Panc1 (cell line): ENCODE results near the gene CHPT1. TPM values are rescaled to one million over a fixed set of nuclear protein-coding genes. Genes with fewer than 3 reads are reported as not detected.

Experiments used
- ATAC-seq: fragments of 200-7000 bp; cut with Tn5 transposase; 2 replicates; pipeline ENCODE4 v1.9.1; 2020; ENCODE audit warnings: mild to moderate bottlenecking, moderate library complexity
- BruUV-seq: library from RNA; stranded (reverse); fragments of 400-500 nt; replicated peaks from 2 replicates; lab custom pipeline; 2021; lab: Mats Ljungman, UMichigan
- CTCF ChIA-PET: fragments of 300-600 bp; sonication (Branson Sonifier 250); formaldehyde crosslinking; loops from one replicate; lab custom pipeline; 2022; ENCODE audit warnings: antibody characterized with exemption; lab: Charles Lee
- POLR2A ChIA-PET: fragments of 300-600 bp; sonication (Branson Sonifier 250); formaldehyde crosslinking; loops from one replicate; lab custom pipeline; 2022; ENCODE audit warnings: antibody characterized with exemption; lab: Charles Lee
- DNase-seq: peaks from one replicate; pipeline ENCODE4 v3.0.0-alpha.2; 2010; ENCODE audit warnings: low read depth, low spot score
- H3K27ac ChIP-seq: 2 replicates; pipeline ENCODE4 v1.5.1; 2011; ENCODE audit warnings: mild to moderate bottlenecking, low read length, inconsistent platforms
- H3K27me3 ChIP-seq: fragments of 200-500 bp; sonication (Bioruptor generic); 2 replicates; pipeline ENCODE4 v1.6.0; 2014; ENCODE audit warnings: low read length, inconsistent platforms; ENCODE audit not compliant: control insufficient read depth, insufficient read depth
- H3K36me3 ChIP-seq: fragments of 200-500 bp; sonication (Bioruptor generic); 2 replicates; pipeline ENCODE4 v1.5.1; 2014; ENCODE audit warnings: inconsistent platforms, mild to moderate bottlenecking, low read length, moderate library complexity; ENCODE audit not compliant: control insufficient read depth, insufficient read depth
- H3K4me1 ChIP-seq: 2 replicates; pipeline ENCODE4 v1.5.1; 2011; ENCODE audit warnings: inconsistent platforms, mild to moderate bottlenecking, low read length, moderate library complexity; ENCODE audit not compliant: control insufficient read depth, insufficient read depth
- H3K4me3 ChIP-seq, 2 experiments: 2 replicates each; pipeline ENCODE4 v1.5.1; 2011 to 2012; ENCODE audit warnings: low read depth in 2 of 2, low read length in 2 of 2, mild to moderate bottlenecking in 2 of 2, inconsistent platforms in 1 of 2, moderate library complexity in 1 of 2
- H3K9me3 ChIP-seq: fragments of 200-500 bp; sonication (Bioruptor generic); 2 replicates; pipeline ENCODE4 v1.5.1; 2014; ENCODE audit warnings: low read depth, mild to moderate bottlenecking, inconsistent platforms, low read length, moderate library complexity; ENCODE audit not compliant: control insufficient read depth, insufficient read depth
- POLR2AphosphoS5 ChIP-seq: IDR thresholded peaks from 2 replicates; pipeline ENCODE4 v1.6.1; 2012; ENCODE audit warnings: mild to moderate bottlenecking, low read depth, low read length, moderate library complexity
- REST ChIP-seq, 2 experiments: IDR thresholded peaks; 2 replicates each; pipeline ENCODE4 v1.6.1; 2011 to 2012; ENCODE audit warnings: low read depth in 2 of 2, control low read depth in 1 of 2, low read length in 1 of 2, mild to moderate bottlenecking in 1 of 2, moderate library complexity in 1 of 2; ENCODE audit not compliant: insufficient read depth in 1 of 2
- SIN3A ChIP-seq: IDR thresholded peaks from 2 replicates; pipeline ENCODE4 v1.6.1; 2012; ENCODE audit warnings: low read depth, mild to moderate bottlenecking, low read length, moderate library complexity, borderline replicate concordance; ENCODE audit not compliant: insufficient read depth
- TCF7L2 ChIP-seq: IDR thresholded peaks from 2 replicates; pipeline ENCODE4 v1.6.1; 2011; ENCODE audit warnings: mild to moderate bottlenecking, low read depth, low read length, inconsistent platforms
- in situ Hi-C: cut with HindIII; loops from 2 replicates; pipeline ENCODE4 v1.10.0; 2016; ENCODE audit warnings: low sequenced_read_pairs, low pct_unique_long_range_greater_than_20kb
- intact Hi-C: fragments of 100-400 bp; cut with micrococcal nuclease; formaldehyde crosslinking; loops from one replicate; pipeline ENCODE4 v1.10.0; 2022; ENCODE audit not compliant: unreplicated experiment
- total RNA-seq: library from RNA; stranded (reverse); gene quantifications from one replicate; pipeline ENCODE4 v1.2.1, GENCODE V29; 2021; ENCODE audit not compliant: unreplicated experiment
- TF ChIP-seq, protein P1 (sequence below): fragments of 450-650 bp; IDR thresholded peaks from 2 replicates; pipeline ENCODE4 v1.5.1; 2017; ENCODE audit warnings: mild to moderate bottlenecking

The CHPT1 gene
- total RNA-seq, 1 experiment from 2014 or later, result 78.3 TPM

DNA sequence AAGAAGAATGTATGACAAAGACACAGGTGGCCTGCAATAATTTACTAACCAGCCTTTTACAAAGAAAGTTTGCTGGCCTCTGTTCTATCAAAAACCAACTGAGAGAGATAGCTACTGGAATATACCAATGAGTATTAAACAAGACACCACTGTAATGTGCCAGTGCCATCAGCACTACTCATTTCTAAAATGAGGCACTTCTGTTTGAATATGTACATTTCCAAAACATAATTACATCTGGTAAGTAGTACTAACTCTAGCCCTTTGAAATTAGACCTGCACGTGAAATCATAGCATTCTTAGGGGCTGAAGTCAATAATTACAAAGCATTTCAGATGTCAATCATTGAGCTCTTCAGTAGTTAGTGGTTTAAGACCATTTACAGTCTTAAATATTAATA, 48.8 kb downstream of the CHPT1 start:
- CTCF ChIA-PET, result no interaction called here
- TF ChIP-seq REST (IDR thresholded peaks at IDR 0.05; ENCODE audit: insufficient read depth in 1 of 2, low read depth in 2 of 2, low read length in 1 of 2), result no peak
- DNase-seq, result no peak

GRCh38 chr12:101746661-101747060, 49.2 kb downstream of the CHPT1 start:
- DNase-seq (no peak), ATAC-seq (no peak)
- no peaks in the 10 kb centered on the region for H3K4me1 ChIP-seq
- intact Hi-C loops, result no loop called here
- H3K36me3 ChIP-seq, result no peaks in the 10 kb centered on the region; the same call in 1 of the 2 replicates
- TF ChIP-seq, protein P1, sequence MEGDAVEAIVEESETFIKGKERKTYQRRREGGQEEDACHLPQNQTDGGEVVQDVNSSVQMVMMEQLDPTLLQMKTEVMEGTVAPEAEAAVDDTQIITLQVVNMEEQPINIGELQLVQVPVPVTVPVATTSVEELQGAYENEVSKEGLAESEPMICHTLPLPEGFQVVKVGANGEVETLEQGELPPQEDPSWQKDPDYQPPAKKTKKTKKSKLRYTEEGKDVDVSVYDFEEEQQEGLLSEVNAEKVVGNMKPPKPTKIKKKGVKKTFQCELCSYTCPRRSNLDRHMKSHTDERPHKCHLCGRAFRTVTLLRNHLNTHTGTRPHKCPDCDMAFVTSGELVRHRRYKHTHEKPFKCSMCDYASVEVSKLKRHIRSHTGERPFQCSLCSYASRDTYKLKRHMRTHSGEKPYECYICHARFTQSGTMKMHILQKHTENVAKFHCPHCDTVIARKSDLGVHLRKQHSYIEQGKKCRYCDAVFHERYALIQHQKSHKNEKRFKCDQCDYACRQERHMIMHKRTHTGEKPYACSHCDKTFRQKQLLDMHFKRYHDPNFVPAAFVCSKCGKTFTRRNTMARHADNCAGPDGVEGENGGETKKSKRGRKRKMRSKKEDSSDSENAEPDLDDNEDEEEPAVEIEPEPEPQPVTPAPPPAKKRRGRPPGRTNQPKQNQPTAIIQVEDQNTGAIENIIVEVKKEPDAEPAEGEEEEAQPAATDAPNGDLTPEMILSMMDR, result no peak
- TF ChIP-seq POLR2AphosphoS5 (no peak), SIN3A (no peak), REST (IDR thresholded peaks at IDR 0.05; ENCODE audit: insufficient read depth in 1 of 2, low read depth in 2 of 2, low read length in 1 of 2) (no peak), TCF7L2 (no peak)
- in situ Hi-C loops, result no loop called here
- no peak overlapping the region for H3K4me3 ChIP-seq
- ChIA-PET CTCF (no interaction called here), POLR2A (no interaction called here)
- H3K27ac ChIP-seq, result no peak overlapping the region
- TSS peak; percentile 73 for BruUV-seq
- no peaks in the 10 kb centered on the region for H3K27me3 ChIP-seq
- H3K9me3 ChIP-seq, result no peaks in the 10 kb centered on the region

More for the DNA sequence above, 48.8 kb downstream of the CHPT1 start:
- in situ Hi-C loops (no loop called here), intact Hi-C loops (no loop called here)
- Histone ChIP-seq H3K27ac (no peak overlapping the region), H3K27me3 (no peaks in the 10 kb centered on the region), H3K36me3 (no peaks in the 10 kb centered on the region; the same call in 1 of the 2 replicates), H3K4me1 (no peaks in the 10 kb centered on the region), H3K9me3 (no peaks in the 10 kb centered on the region), H3K4me3 (no peak overlapping the region)
- no peak for ATAC-seq
- POLR2A ChIA-PET, result no interaction called here
- BruUV-seq, result no TSS peak
